ENCODE data around the gene IL23A.

The IL23A gene

GRCh38 chr12:56348776-56349175 is 10.1 kb downstream of the IL23A start:
- TF ChIP-seq PPARA (CRISPR knock-in tag; IDR thresholded peaks at IDR 0.05; ENCODE audit: borderline replicate concordance) (no peak), ZNF70 (CRISPR knock-in tag; IDR thresholded peaks at IDR 0.05) (no peak), TOX (CRISPR knock-in tag; IDR thresholded peaks at IDR 0.05; ENCODE audit: borderline replicate concordance) (no peak), GLIS3 (CRISPR knock-in tag; IDR thresholded peaks at IDR 0.05) (no peak), RARB (CRISPR knock-in tag; IDR thresholded peaks at IDR 0.05) (no peak), ZFP3 (CRISPR knock-in tag; IDR thresholded peaks at IDR 0.05) (no peak), TSHZ2 (CRISPR knock-in tag; IDR thresholded peaks at IDR 0.05) (no peak), CSDC2 (CRISPR knock-in tag; IDR thresholded peaks at IDR 0.05) (no peak), OSR1 (CRISPR knock-in tag; IDR thresholded peaks at IDR 0.05) (no peak), ARNTL (CRISPR knock-in tag; IDR thresholded peaks at IDR 0.05; ENCODE audit: borderline replicate concordance, low read depth) (no peak), CSRNP3 (CRISPR knock-in tag; IDR thresholded peaks at IDR 0.05) (no peak), TCF4 (CRISPR knock-in tag; IDR thresholded peaks at IDR 0.05; ENCODE audit: borderline replicate concordance) (no peak), SNAI2 (CRISPR knock-in tag; IDR thresholded peaks at IDR 0.05) (no peak), CREB5 (CRISPR knock-in tag; IDR thresholded peaks at IDR 0.05; ENCODE audit: low read depth) (no peak), PATZ1 (CRISPR knock-in tag; IDR thresholded peaks at IDR 0.05; ENCODE audit: borderline replicate concordance) (no peak), ESRRG (CRISPR knock-in tag; IDR thresholded peaks at IDR 0.05) (no peak), ZNF8 (CRISPR knock-in tag; IDR thresholded peaks at IDR 0.05) (no peak)
- no peak for ATAC-seq

- ATAC-seq = no peak
Observed at GRCh38 chr12:56350662-56351061, 12.0 kb downstream of the IL23A start.

More at GRCh38 chr12:56350662-56351061, 12.0 kb downstream of the IL23A start:
- TF ChIP-seq ZFP3 (CRISPR knock-in tag; IDR thresholded peaks at IDR 0.05) = no peak
- no peak for TF ChIP-seq SNAI2 (CRISPR knock-in tag; IDR thresholded peaks at IDR 0.05)
- TF ChIP-seq CSRNP3 (CRISPR knock-in tag; IDR thresholded peaks at IDR 0.05) = no peak
- no peak for TF ChIP-seq ZNF565 (CRISPR knock-in tag; conservative IDR thresholded peaks at IDR 0.05; ENCODE audit: low read depth)
- TF ChIP-seq PATZ1 (CRISPR knock-in tag; IDR thresholded peaks at IDR 0.05; ENCODE audit: borderline replicate concordance) = no peak
- TF ChIP-seq TOX (CRISPR knock-in tag; IDR thresholded peaks at IDR 0.05; ENCODE audit: borderline replicate concordance) = no peak
- no peak for TF ChIP-seq BACH2 (CRISPR knock-in tag; IDR thresholded peaks at IDR 0.05; ENCODE audit: borderline replicate concordance)
- no peak for TF ChIP-seq TCF4 (CRISPR knock-in tag; IDR thresholded peaks at IDR 0.05; ENCODE audit: borderline replicate concordance)
- TF ChIP-seq ISL1 (CRISPR knock-in tag; IDR thresholded peaks at IDR 0.05) = no peak
- no peak for TF ChIP-seq CSDC2 (CRISPR knock-in tag; IDR thresholded peaks at IDR 0.05)
- no peak for TF ChIP-seq OSR1 (CRISPR knock-in tag; IDR thresholded peaks at IDR 0.05)
- TF ChIP-seq ZNF70 (CRISPR knock-in tag; IDR thresholded peaks at IDR 0.05) = no peak
- no peak for TF ChIP-seq ZFP30 (CRISPR knock-in tag; IDR thresholded peaks at IDR 0.05)

Data from SK-N-SH treated with all-trans-retinoic acid at 6 μM for 48 hours (cell line).